GM12878 (cell line): ENCODE results near the gene DCST1. TPM values are rescaled to one million over a fixed set of nuclear protein-coding genes. Genes with fewer than 3 reads are reported as not detected.

ENCODE experiments used
- BACH1 ChIP-seq: fragments of 450-650 bp; IDR thresholded peaks from 2 replicates; pipeline ENCODE4 v1.6.1; 2017; ENCODE audit warnings: mild to moderate bottlenecking, borderline replicate concordance
- CBX3 ChIP-seq: fragments of 200-600 bp; sonication (generic); IDR thresholded peaks from 2 replicates; pipeline ENCODE4 v1.6.1; 2016; ENCODE audit warnings: low read depth, borderline replicate concordance
- FOS ChIP-seq: IDR thresholded peaks from 3 replicates; pipeline ENCODE4 v1.6.1; 2011; ENCODE audit warnings: borderline replicate concordance; ENCODE audit not compliant: insufficient read length; ENCODE audit errors: extremely low read depth
- HDGF ChIP-seq: fragments of 450-650 bp; IDR thresholded peaks from 2 replicates; pipeline ENCODE4 v1.6.1; 2016; ENCODE audit warnings: antibody characterized with exemption
- MEF2A ChIP-seq: IDR thresholded peaks from 2 replicates; pipeline ENCODE4 v1.6.1; 2011; ENCODE audit warnings: low read depth, mild to moderate bottlenecking, low read length, moderate library complexity; ENCODE audit not compliant: insufficient read depth
- MYC ChIP-seq: IDR thresholded peaks from 2 replicates; pipeline ENCODE4 v1.6.1; 2011; ENCODE audit warnings: mild to moderate bottlenecking, low read length, moderate library complexity, inconsistent platforms; ENCODE audit not compliant: insufficient read depth, insufficient replicate concordance, insufficient read length, severe bottlenecking
- POU2F2 ChIP-seq: IDR thresholded peaks from 3 replicates; pipeline ENCODE4 v1.6.1; 2011; ENCODE audit warnings: low read depth, mild to moderate bottlenecking, low read length, borderline replicate concordance
- SIX5 ChIP-seq: IDR thresholded peaks from 2 replicates; pipeline ENCODE4 v1.6.1; 2011; ENCODE audit warnings: mild to moderate bottlenecking, low read depth, low read length, moderate library complexity; ENCODE audit not compliant: severe bottlenecking
- STAT3 ChIP-seq: IDR thresholded peaks from 2 replicates; pipeline ENCODE4 v1.6.1; 2011; ENCODE audit warnings: low read depth, low read length, improper control_type of control experiment
- TCF12 ChIP-seq: IDR thresholded peaks from 2 replicates; pipeline ENCODE4 v1.6.1; 2011; ENCODE audit warnings: low read depth, mild to moderate bottlenecking, low read length
- TCF3 ChIP-seq: IDR thresholded peaks from 2 replicates; pipeline ENCODE4 v1.6.1; 2012; ENCODE audit warnings: low read depth, mild to moderate bottlenecking, low read length, borderline replicate concordance; ENCODE audit not compliant: insufficient read depth
- WRNIP1 ChIP-seq: IDR thresholded peaks from 2 replicates; pipeline ENCODE4 v1.6.1; 2011; ENCODE audit warnings: low read depth, low read length, improper control_type of control experiment, borderline replicate concordance
- polyA plus RNA-seq, 11 experiments: library from polyadenylated mRNA; depleted of rRNA in 4 of 11; unstranded in 6 of 11; stranded (reverse) in 5 of 11; fragments of >200 nt; fragmentation: Nextera tagmentation in 4 of 11; fragmentation: Illumina TruSeq in 1 of 11; extraction: Ambion mirVana in 4 of 11; extraction: Trizol in 1 of 11; gene quantifications; 1 replicate in 1 of 11; 2 replicates in 10 of 11; pipeline versions ENCODE4 v1.2.1 to v1.2.3, GENCODE V29; 2011 to 2016; ENCODE audit warnings: inconsistent platforms in 2 of 11, missing spikeins in 2 of 11, low read depth in 1 of 11
- total RNA-seq, 4 experiments: library from RNA; depleted of rRNA in 3 of 4; stranded (reverse); fragments of >200 nt in 3 of 4; fragmentation: Illumina TruSeq in 1 of 4; extraction: Trizol in 1 of 4; gene quantifications; 2 replicates each; pipeline versions ENCODE4 v1.2.1 to v1.2.3, GENCODE V29; 2013 to 2021
- TF ChIP-seq, protein P1 (sequence below): IDR thresholded peaks from 2 replicates; pipeline ENCODE4 v1.6.1; 2012; ENCODE audit warnings: improper control_type of control experiment, low read depth, low read length; ENCODE audit not compliant: insufficient replicate concordance
- TF ChIP-seq, protein P2 (sequence below): fragments of 450-650 bp; IDR thresholded peaks from 2 replicates; pipeline ENCODE4 v1.6.1; 2017; ENCODE audit warnings: mild to moderate bottlenecking, low read depth, inconsistent platforms; ENCODE audit not compliant: poor library complexity, severe bottlenecking
- TF ChIP-seq, protein P3 (sequence below): fragments of 450-650 bp; IDR thresholded peaks from 2 replicates; pipeline ENCODE4 v1.6.1; 2016; ENCODE audit warnings: mild to moderate bottlenecking
- TF ChIP-seq, protein P4 (sequence below): fragments of 450-650 bp; IDR thresholded peaks from 2 replicates; pipeline ENCODE4 v1.6.1; 2017; ENCODE audit warnings: mild to moderate bottlenecking, moderate library complexity

DCST1 gene
- total and polyA plus RNA-seq, 10 of the 15 experiments (the other 5 are each of a cell fraction or from before 2014, with no cell fraction given) = not detected

DNA sequence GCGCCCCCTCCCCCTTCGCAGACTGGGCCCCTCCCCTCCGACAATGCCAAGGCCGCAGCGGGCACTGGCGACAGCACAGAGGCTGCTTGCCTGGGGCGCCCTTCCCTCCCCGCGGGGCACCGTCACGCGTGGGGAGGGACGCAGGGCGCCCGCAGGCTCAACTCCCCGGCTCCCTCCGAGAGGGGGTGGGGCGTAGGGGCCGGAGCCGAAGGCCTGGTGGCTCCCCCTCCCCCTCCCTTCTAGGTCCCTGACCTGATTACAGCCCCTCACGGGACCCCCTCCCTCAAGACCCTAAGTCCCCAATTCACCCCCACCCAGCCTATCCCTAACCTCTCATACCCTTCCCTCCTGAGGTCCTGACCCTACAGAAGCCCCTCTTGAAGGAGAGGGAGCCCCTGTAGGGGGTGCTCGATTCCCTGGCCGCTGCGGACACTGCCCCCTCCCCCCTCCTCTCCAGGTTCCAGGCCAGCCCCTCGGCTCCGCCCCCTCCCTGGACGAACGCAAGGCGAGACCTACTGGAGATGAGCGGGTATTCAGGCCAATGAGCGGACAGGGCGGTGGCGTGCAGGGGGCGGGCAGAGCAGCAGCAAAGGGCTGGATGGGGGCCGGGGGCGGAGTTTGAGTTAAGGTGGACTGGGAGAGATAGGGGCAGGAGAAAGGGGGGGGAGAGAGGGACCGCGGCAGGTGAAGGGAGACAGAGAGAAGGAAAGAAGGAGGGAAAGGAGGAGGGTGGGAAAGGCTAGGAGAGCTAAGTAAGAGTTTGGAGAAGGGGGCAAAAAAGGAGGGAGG, 31.8 kb upstream of the DCST1 start (continued):
- TF ChIP-seq, protein P1, sequence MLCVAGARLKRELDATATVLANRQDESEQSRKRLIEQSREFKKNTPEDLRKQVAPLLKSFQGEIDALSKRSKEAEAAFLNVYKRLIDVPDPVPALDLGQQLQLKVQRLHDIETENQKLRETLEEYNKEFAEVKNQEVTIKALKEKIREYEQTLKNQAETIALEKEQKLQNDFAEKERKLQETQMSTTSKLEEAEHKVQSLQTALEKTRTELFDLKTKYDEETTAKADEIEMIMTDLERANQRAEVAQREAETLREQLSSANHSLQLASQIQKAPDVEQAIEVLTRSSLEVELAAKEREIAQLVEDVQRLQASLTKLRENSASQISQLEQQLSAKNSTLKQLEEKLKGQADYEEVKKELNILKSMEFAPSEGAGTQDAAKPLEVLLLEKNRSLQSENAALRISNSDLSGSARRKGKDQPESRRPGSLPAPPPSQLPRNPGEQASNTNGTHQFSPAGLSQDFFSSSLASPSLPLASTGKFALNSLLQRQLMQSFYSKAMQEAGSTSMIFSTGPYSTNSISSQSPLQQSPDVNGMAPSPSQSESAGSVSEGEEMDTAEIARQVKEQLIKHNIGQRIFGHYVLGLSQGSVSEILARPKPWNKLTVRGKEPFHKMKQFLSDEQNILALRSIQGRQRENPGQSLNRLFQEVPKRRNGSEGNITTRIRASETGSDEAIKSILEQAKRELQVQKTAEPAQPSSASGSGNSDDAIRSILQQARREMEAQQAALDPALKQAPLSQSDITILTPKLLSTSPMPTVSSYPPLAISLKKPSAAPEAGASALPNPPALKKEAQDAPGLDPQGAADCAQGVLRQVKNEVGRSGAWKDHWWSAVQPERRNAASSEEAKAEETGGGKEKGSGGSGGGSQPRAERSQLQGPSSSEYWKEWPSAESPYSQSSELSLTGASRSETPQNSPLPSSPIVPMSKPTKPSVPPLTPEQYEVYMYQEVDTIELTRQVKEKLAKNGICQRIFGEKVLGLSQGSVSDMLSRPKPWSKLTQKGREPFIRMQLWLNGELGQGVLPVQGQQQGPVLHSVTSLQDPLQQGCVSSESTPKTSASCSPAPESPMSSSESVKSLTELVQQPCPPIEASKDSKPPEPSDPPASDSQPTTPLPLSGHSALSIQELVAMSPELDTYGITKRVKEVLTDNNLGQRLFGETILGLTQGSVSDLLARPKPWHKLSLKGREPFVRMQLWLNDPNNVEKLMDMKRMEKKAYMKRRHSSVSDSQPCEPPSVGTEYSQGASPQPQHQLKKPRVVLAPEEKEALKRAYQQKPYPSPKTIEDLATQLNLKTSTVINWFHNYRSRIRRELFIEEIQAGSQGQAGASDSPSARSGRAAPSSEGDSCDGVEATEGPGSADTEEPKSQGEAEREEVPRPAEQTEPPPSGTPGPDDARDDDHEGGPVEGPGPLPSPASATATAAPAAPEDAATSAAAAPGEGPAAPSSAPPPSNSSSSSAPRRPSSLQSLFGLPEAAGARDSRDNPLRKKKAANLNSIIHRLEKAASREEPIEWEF = no peak
- TF ChIP-seq, protein P2, sequence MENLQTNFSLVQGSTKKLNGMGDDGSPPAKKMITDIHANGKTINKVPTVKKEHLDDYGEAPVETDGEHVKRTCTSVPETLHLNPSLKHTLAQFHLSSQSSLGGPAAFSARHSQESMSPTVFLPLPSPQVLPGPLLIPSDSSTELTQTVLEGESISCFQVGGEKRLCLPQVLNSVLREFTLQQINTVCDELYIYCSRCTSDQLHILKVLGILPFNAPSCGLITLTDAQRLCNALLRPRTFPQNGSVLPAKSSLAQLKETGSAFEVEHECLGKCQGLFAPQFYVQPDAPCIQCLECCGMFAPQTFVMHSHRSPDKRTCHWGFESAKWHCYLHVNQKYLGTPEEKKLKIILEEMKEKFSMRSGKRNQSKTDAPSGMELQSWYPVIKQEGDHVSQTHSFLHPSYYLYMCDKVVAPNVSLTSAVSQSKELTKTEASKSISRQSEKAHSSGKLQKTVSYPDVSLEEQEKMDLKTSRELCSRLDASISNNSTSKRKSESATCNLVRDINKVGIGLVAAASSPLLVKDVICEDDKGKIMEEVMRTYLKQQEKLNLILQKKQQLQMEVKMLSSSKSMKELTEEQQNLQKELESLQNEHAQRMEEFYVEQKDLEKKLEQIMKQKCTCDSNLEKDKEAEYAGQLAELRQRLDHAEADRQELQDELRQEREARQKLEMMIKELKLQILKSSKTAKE = peak; percentile 42
- TF ChIP-seq WRNIP1 = peak; percentile 100
- TF ChIP-seq, protein P3, sequence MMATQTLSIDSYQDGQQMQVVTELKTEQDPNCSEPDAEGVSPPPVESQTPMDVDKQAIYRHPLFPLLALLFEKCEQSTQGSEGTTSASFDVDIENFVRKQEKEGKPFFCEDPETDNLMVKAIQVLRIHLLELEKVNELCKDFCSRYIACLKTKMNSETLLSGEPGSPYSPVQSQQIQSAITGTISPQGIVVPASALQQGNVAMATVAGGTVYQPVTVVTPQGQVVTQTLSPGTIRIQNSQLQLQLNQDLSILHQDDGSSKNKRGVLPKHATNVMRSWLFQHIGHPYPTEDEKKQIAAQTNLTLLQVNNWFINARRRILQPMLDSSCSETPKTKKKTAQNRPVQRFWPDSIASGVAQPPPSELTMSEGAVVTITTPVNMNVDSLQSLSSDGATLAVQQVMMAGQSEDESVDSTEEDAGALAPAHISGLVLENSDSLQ = peak; percentile 98
- no peak for TF ChIP-seq CBX3
- no peak for TF ChIP-seq STAT3
- peak; percentile 86 for TF ChIP-seq HDGF
- TF ChIP-seq MEF2A = no peak
- 0 out of 2 replicates have a peak, but pooled peaks have one; percentile 25 for TF ChIP-seq TCF3
- TF ChIP-seq, protein P4, sequence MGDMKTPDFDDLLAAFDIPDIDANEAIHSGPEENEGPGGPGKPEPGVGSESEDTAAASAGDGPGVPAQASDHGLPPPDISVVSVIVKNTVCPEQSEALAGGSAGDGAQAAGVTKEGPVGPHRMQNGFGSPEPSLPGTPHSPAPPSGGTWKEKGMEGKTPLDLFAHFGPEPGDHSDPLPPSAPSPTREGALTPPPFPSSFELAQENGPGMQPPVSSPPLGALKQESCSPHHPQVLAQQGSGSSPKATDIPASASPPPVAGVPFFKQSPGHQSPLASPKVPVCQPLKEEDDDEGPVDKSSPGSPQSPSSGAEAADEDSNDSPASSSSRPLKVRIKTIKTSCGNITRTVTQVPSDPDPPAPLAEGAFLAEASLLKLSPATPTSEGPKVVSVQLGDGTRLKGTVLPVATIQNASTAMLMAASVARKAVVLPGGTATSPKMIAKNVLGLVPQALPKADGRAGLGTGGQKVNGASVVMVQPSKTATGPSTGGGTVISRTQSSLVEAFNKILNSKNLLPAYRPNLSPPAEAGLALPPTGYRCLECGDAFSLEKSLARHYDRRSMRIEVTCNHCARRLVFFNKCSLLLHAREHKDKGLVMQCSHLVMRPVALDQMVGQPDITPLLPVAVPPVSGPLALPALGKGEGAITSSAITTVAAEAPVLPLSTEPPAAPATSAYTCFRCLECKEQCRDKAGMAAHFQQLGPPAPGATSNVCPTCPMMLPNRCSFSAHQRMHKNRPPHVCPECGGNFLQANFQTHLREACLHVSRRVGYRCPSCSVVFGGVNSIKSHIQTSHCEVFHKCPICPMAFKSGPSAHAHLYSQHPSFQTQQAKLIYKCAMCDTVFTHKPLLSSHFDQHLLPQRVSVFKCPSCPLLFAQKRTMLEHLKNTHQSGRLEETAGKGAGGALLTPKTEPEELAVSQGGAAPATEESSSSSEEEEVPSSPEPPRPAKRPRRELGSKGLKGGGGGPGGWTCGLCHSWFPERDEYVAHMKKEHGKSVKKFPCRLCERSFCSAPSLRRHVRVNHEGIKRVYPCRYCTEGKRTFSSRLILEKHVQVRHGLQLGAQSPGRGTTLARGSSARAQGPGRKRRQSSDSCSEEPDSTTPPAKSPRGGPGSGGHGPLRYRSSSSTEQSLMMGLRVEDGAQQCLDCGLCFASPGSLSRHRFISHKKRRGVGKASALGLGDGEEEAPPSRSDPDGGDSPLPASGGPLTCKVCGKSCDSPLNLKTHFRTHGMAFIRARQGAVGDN = no peak
- no peak for TF ChIP-seq POU2F2
- peak; percentile 45 for TF ChIP-seq FOS
- no peak for TF ChIP-seq TCF12
- no peak for TF ChIP-seq MYC
- peak; percentile 26 for TF ChIP-seq SIX5
- TF ChIP-seq BACH1 = peak; percentile 98
